ENCODE results near the gene MORN1. TPM values are rescaled to one million over a fixed set of nuclear protein-coding genes. Genes with fewer than 3 reads are reported as not detected.

Gene MORN1
- total and polyA plus RNA-seq, 4 donors = 2.3 to 6.9 (median 3.6) TPM

GRCh38 chr1:2438038-2438437 lies 46.7 kb upstream of the MORN1 start:
- H3K36me3 ChIP-seq (ENCODE audit: control insufficient read depth in 4 of 4, insufficient read depth in 3 of 4, low read depth in 1 of 4, low read length in 3 of 4) = no peaks in the 10 kb centered on the region
- DNase-seq (ENCODE audit: low spot score) = no peak
- H3K9ac ChIP-seq (ENCODE audit: low read depth in 1 of 2, low read length in 2 of 2) = no peak overlapping the region
- H3K27me3 ChIP-seq (ENCODE audit: control insufficient read depth in 4 of 4, insufficient read depth in 4 of 4, low read length in 3 of 4) = peaks cover 0 to 4% (median 2%) of the 10 kb centered on the region in 4 donors
- H3K4me1 ChIP-seq (ENCODE audit: control insufficient read depth in 4 of 4, insufficient read depth in 4 of 4, low read length in 3 of 4) = peaks cover 0 to under 1% (median 0%) of the 10 kb centered on the region in 4 donors
- no peaks in the 10 kb centered on the region for H3K9me3 ChIP-seq (ENCODE audit: control insufficient read depth in 4 of 4, low read length in 3 of 4)
- no peak overlapping the region for H3K4me3 ChIP-seq (ENCODE audit: low read depth in 1 of 3, low read length in 3 of 3)
- H3K27ac ChIP-seq (ENCODE audit: low read depth in 1 of 2, low read length in 2 of 2) = no peak overlapping the region
- TF ChIP-seq CTCF (IDR thresholded peaks at IDR 0.05; ENCODE audit: low read depth, low read length, missing input control) (no peak), YY1 (IDR thresholded peaks at IDR 0.05) (no peak), EGR1 (IDR thresholded peaks at IDR 0.05; ENCODE audit: low read depth in 2 of 2) (no peak), FOXA2 (IDR thresholded peaks at IDR 0.05) (no peak), HNF4A (conservative IDR thresholded peaks at IDR 0.05) (no peak), TAF1 (conservative IDR thresholded peaks at IDR 0.05) (no peak), GABPA (IDR thresholded peaks at IDR 0.05 in 1 of 2, conservative IDR thresholded peaks at IDR 0.05 in 1 of 2) (no peak), ZBTB33 (IDR thresholded peaks at IDR 0.05) (no peak), HNF4G (IDR thresholded peaks at IDR 0.05) (no peak), ATF3 (IDR thresholded peaks at IDR 0.05) (no peak), MAX (IDR thresholded peaks at IDR 0.05) (no peak)
- WGBS = 69% methylated on average over 15 of the region's 15 CpGs

- no peak overlapping the region for H3K4me3 ChIP-seq (ENCODE audit: low read depth in 1 of 3, low read length in 3 of 3)
- no peak overlapping the region for H3K27ac ChIP-seq (ENCODE audit: low read depth in 1 of 2, low read length in 2 of 2)
- H3K27me3 ChIP-seq (ENCODE audit: control insufficient read depth in 4 of 4, insufficient read depth in 4 of 4, low read length in 3 of 4) = peaks cover 0 to 4% (median 0%) of the 10 kb centered on the region in 4 donors
- WGBS = 90% methylated on average over 15 of the region's 15 CpGs
- H3K9ac ChIP-seq (ENCODE audit: low read depth in 1 of 2, low read length in 2 of 2) = no peak overlapping the region
- DNase-seq (ENCODE audit: low spot score) = no peak
- no peaks in the 10 kb centered on the region for H3K36me3 ChIP-seq (ENCODE audit: control insufficient read depth in 4 of 4, insufficient read depth in 3 of 4, low read depth in 1 of 4, low read length in 3 of 4)
- no peak for TF ChIP-seq YY1 (IDR thresholded peaks at IDR 0.05)
- no peak for TF ChIP-seq JUND (IDR thresholded peaks at IDR 0.05)
- no peak for TF ChIP-seq MAX (IDR thresholded peaks at IDR 0.05)
- no peak for TF ChIP-seq SP1 (IDR thresholded peaks at IDR 0.05)
- H3K9me3 ChIP-seq (ENCODE audit: control insufficient read depth in 4 of 4, low read length in 3 of 4) = no peaks in the 10 kb centered on the region
- H3K4me1 ChIP-seq (ENCODE audit: control insufficient read depth in 4 of 4, insufficient read depth in 4 of 4, low read length in 3 of 4) = no peaks in the 10 kb centered on the region
These were observed 46.3 kb upstream of the MORN1 start for GRCh38 chr1:2437617-2438016.

- no peak overlapping the region for H3K9ac ChIP-seq (ENCODE audit: low read depth in 1 of 2, low read length in 2 of 2)
- no peak overlapping the region for H3K27ac ChIP-seq (ENCODE audit: low read depth in 1 of 2, low read length in 2 of 2)
- DNase-seq (ENCODE audit: low spot score) = no peak
- H3K4me1 ChIP-seq (ENCODE audit: control insufficient read depth in 4 of 4, insufficient read depth in 4 of 4, low read length in 3 of 4) = no peaks in the 10 kb centered on the region
- no peaks in the 10 kb centered on the region for H3K36me3 ChIP-seq (ENCODE audit: control insufficient read depth in 4 of 4, insufficient read depth in 3 of 4, low read depth in 1 of 4, low read length in 3 of 4)
- H3K4me3 ChIP-seq (ENCODE audit: low read depth in 1 of 3, low read length in 3 of 3) = no peak overlapping the region
- H3K27me3 ChIP-seq (ENCODE audit: control insufficient read depth in 4 of 4, insufficient read depth in 4 of 4, low read length in 3 of 4) = peaks cover 0 to 4% (median 0%) of the 10 kb centered on the region in 4 donors
- WGBS = 86% methylated on average over 7 of the region's 7 CpGs
- TF ChIP-seq REST (IDR thresholded peaks at IDR 0.05) (no peak), HNF4A (conservative IDR thresholded peaks at IDR 0.05) (no peak), HNF4G (IDR thresholded peaks at IDR 0.05) (no peak)
- no peaks in the 10 kb centered on the region for H3K9me3 ChIP-seq (ENCODE audit: control insufficient read depth in 4 of 4, low read length in 3 of 4)
These were observed 45.5 kb upstream of the MORN1 start for GRCh38 chr1:2436876-2437275.

Data from liver (tissue), 9 donors.